Astrocyte (in vitro differentiated cells and primary cell): ENCODE results near the gene ARPP21. TPM values are rescaled to one million over a fixed set of nuclear protein-coding genes. Genes with fewer than 3 reads are reported as not detected.

Source experiments
- DNase-seq: peaks from one replicate; pipeline ENCODE4 v3.0.0-alpha.2; 2010; ENCODE audit warnings: low read depth
- FAIRE-seq: peaks from 2 replicates; lab custom pipeline; 2011; peaks lifted over from hg19 to GRCh38; lab: Jason Lieb, UNC
- H2AFZ ChIP-seq: 2 replicates; pipeline ENCODE4 v1.6.0; 2012; ENCODE audit warnings: low read depth, low read length, inconsistent platforms
- H3K27ac ChIP-seq: 2 replicates; pipeline ENCODE4 v1.5.1; 2011; ENCODE audit warnings: low read depth, low read length, inconsistent platforms
- H3K27me3 ChIP-seq: 2 replicates; pipeline ENCODE4 v1.6.0; 2011; ENCODE audit warnings: low read length, inconsistent platforms; ENCODE audit not compliant: insufficient read depth
- H3K36me3 ChIP-seq: 2 replicates; pipeline ENCODE4 v1.5.1; 2011; ENCODE audit warnings: low read length, inconsistent platforms; ENCODE audit not compliant: insufficient read depth
- H3K4me1 ChIP-seq: 2 replicates; pipeline ENCODE4 v1.5.1; 2011; ENCODE audit warnings: low read length, inconsistent platforms; ENCODE audit not compliant: insufficient read depth
- H3K4me2 ChIP-seq: 2 replicates; pipeline ENCODE4 v1.6.0; 2012; ENCODE audit warnings: low read length, inconsistent platforms
- H3K4me3 ChIP-seq: 2 replicates; pipeline ENCODE4 v1.5.1; 2011; ENCODE audit warnings: low read depth, mild to moderate bottlenecking, low read length, inconsistent platforms; ENCODE audit not compliant: insufficient read depth
- H3K79me2 ChIP-seq: 2 replicates; pipeline ENCODE4 v1.6.0; 2012; ENCODE audit warnings: mild to moderate bottlenecking, low read length, inconsistent platforms; ENCODE audit not compliant: insufficient read depth
- H3K9ac ChIP-seq: 2 replicates; pipeline ENCODE4 v1.6.0; 2012; ENCODE audit warnings: mild to moderate bottlenecking, low read length, inconsistent platforms
- H3K9me3 ChIP-seq: 2 replicates; pipeline ENCODE4 v1.5.1; 2012; ENCODE audit warnings: low read depth, mild to moderate bottlenecking, low read length, inconsistent platforms; ENCODE audit not compliant: insufficient read depth
- H4K20me1 ChIP-seq: 2 replicates; pipeline ENCODE4 v1.6.0; 2012; ENCODE audit warnings: low read length, inconsistent platforms; ENCODE audit not compliant: insufficient read depth
- H3K27ac Mint-ChIP-seq: one replicate; pipeline ENCODE4 v1.8.0; 2021; ENCODE audit warnings: mild to moderate bottlenecking, mixed read lengths; ENCODE audit not compliant: unreplicated experiment
- H3K27me3 Mint-ChIP-seq: one replicate; pipeline ENCODE4 v1.8.0; 2021; ENCODE audit warnings: low read depth, mixed read lengths; ENCODE audit not compliant: unreplicated experiment
- H3K36me3 Mint-ChIP-seq: one replicate; pipeline ENCODE4 v1.8.0; 2021; ENCODE audit warnings: low read depth, mixed read lengths; ENCODE audit not compliant: unreplicated experiment
- H3K4me1 Mint-ChIP-seq: one replicate; pipeline ENCODE4 v1.8.0; 2021; ENCODE audit warnings: low read depth, mixed read lengths; ENCODE audit not compliant: unreplicated experiment
- H3K4me3 Mint-ChIP-seq: one replicate; pipeline ENCODE4 v1.8.0; 2021; ENCODE audit warnings: mild to moderate bottlenecking, moderate library complexity, mixed read lengths; ENCODE audit not compliant: unreplicated experiment
- H3K9me3 Mint-ChIP-seq: one replicate; pipeline ENCODE4 v1.8.0; 2021; ENCODE audit warnings: mild to moderate bottlenecking, mixed read lengths; ENCODE audit not compliant: unreplicated experiment
- CTCF ChIP-seq: IDR thresholded peaks from 2 replicates; pipeline ENCODE4 v1.5.1; 2011; ENCODE audit warnings: low read depth, mild to moderate bottlenecking, inconsistent platforms, low read length, moderate library complexity; ENCODE audit not compliant: insufficient read depth
- EZH2 ChIP-seq: IDR thresholded peaks from 2 replicates; pipeline ENCODE4 v1.6.1; 2012; ENCODE audit warnings: mild to moderate bottlenecking, low read length, inconsistent platforms; ENCODE audit not compliant: insufficient read depth
- total RNA-seq: library from RNA; stranded (reverse); gene quantifications from 2 replicates; pipeline ENCODE4 v1.2.1, GENCODE V29; 2021

Gene ARPP21
- total RNA-seq, 1 donor from 2014 or later = 0.45 TPM

GRCh38 chr3:35785234-35785888 is 146.0 kb downstream of the ARPP21 start:
- FAIRE-seq (no peak), DNase-seq (no peak)
- Histone ChIP-seq H3K4me2 (no peak overlapping the region), H3K27ac (no peak overlapping the region), H4K20me1 (no peaks in the 10 kb centered on the region), H3K27me3 (no peaks in the 10 kb centered on the region), H3K36me3 (no peaks in the 10 kb centered on the region), H3K79me2 (no peaks in the 10 kb centered on the region), H2AFZ (no peak overlapping the region), H3K4me3 (no peak overlapping the region), H3K4me1 (no peaks in the 10 kb centered on the region), H3K9ac (no peak overlapping the region), H3K9me3 (no peaks in the 10 kb centered on the region)
- H3K4me1 Mint-ChIP-seq = no peaks in the 10 kb centered on the region
- H3K9me3 Mint-ChIP-seq = no peaks in the 10 kb centered on the region
- no peak overlapping the region for H3K4me3 Mint-ChIP-seq
- no peaks in the 10 kb centered on the region for H3K27me3 Mint-ChIP-seq
- H3K36me3 Mint-ChIP-seq = no peaks in the 10 kb centered on the region
- no peak for TF ChIP-seq CTCF
- H3K27ac Mint-ChIP-seq = no peak overlapping the region

GRCh38 chr3:35787936-35788335 is 148.6 kb downstream of the ARPP21 start:
- Histone ChIP-seq H3K36me3 (no peaks in the 10 kb centered on the region), H2AFZ (no peak overlapping the region), H3K27ac (no peak overlapping the region), H3K4me3 (no peak overlapping the region), H4K20me1 (no peaks in the 10 kb centered on the region), H3K9me3 (no peaks in the 10 kb centered on the region), H3K9ac (no peak overlapping the region), H3K27me3 (no peaks in the 10 kb centered on the region), H3K79me2 (no peaks in the 10 kb centered on the region), H3K4me1 (no peaks in the 10 kb centered on the region), H3K4me2 (no peak overlapping the region)
- no peaks in the 10 kb centered on the region for H3K36me3 Mint-ChIP-seq
- no peak overlapping the region for H3K27ac Mint-ChIP-seq
- no peaks in the 10 kb centered on the region for H3K4me1 Mint-ChIP-seq
- no peak overlapping the region for H3K4me3 Mint-ChIP-seq
- no peaks in the 10 kb centered on the region for H3K9me3 Mint-ChIP-seq
- DNase-seq = no peak
- FAIRE-seq = no peak
- H3K27me3 Mint-ChIP-seq = no peaks in the 10 kb centered on the region
- TF ChIP-seq CTCF (no peak), EZH2 (no peak)

- FAIRE-seq (no peak), DNase-seq (no peak)
- no peak overlapping the region for H3K27ac Mint-ChIP-seq
- Histone ChIP-seq H2AFZ (no peak overlapping the region), H3K27me3 (no peaks in the 10 kb centered on the region), H3K27ac (no peak overlapping the region), H4K20me1 (no peaks in the 10 kb centered on the region), H3K79me2 (no peaks in the 10 kb centered on the region), H3K4me3 (no peak overlapping the region), H3K9me3 (no peaks in the 10 kb centered on the region), H3K4me2 (no peak overlapping the region), H3K4me1 (no peaks in the 10 kb centered on the region), H3K36me3 (no peaks in the 10 kb centered on the region), H3K9ac (no peak overlapping the region)
- H3K4me1 Mint-ChIP-seq = no peaks in the 10 kb centered on the region
- no peaks in the 10 kb centered on the region for H3K36me3 Mint-ChIP-seq
- no peak overlapping the region for H3K4me3 Mint-ChIP-seq
- TF ChIP-seq CTCF (no peak), EZH2 (no peak)
- no peaks in the 10 kb centered on the region for H3K27me3 Mint-ChIP-seq
- no peaks in the 10 kb centered on the region for H3K9me3 Mint-ChIP-seq
Observed at GRCh38 chr3:35789042-35789831, 149.9 kb downstream of the ARPP21 start.
